A673 (cell line): ENCODE measurements around the gene ACTL6A.

Experiments
- CTCF ChIP-seq: fragments of 300-800, 200-600 bp; sonication (generic); conservative IDR thresholded peaks from 2 replicates; pipeline ENCODE4 v1.5.1; 2017; ENCODE audit warnings: low read depth, mild to moderate bottlenecking, antibody characterized with exemption, low read length, moderate library complexity, mixed read lengths
- EZH2 ChIP-seq: fragments of 200-600 bp; sonication (generic); IDR thresholded peaks from 2 replicates; pipeline ENCODE4 v1.6.1; 2017; ENCODE audit warnings: borderline replicate concordance, low read depth, mild to moderate bottlenecking, mixed read lengths, antibody characterized with exemption, low read length; ENCODE audit not compliant: poor library complexity, severe bottlenecking

- TF ChIP-seq CTCF (no peak), EZH2 (no peak)
Measured at GRCh38 chr3:179560791-179561190, 1.9 kb upstream of the ACTL6A start.
